HCT116 (cell line): ENCODE results near the gene C1orf21.

ENCODE experiments used
- CEBPB ChIP-seq: IDR thresholded peaks from 2 replicates; pipeline ENCODE4 v1.6.1; 2012; ENCODE audit warnings: low read depth
- CTCF ChIP-seq, 3 experiments: fragments of 200-600 bp in 1 of 3; sonication (generic) in 1 of 3; IDR thresholded peaks in 2 of 3; conservative IDR thresholded peaks in 1 of 3; 2 replicates each; pipeline ENCODE4 v1.5.1; 2012 to 2017; ENCODE audit warnings: low read depth in 2 of 3, low read length in 2 of 3, antibody characterized with exemption in 1 of 3, borderline replicate concordance in 1 of 3, control low read depth in 1 of 3, mild to moderate bottlenecking in 1 of 3, mixed read lengths in 1 of 3, mixed run types in 1 of 3, moderate library complexity in 1 of 3; ENCODE audit not compliant: insufficient read depth in 1 of 3
- EZH2 ChIP-seq: fragments of 200-600 bp; sonication (generic); IDR thresholded peaks from 2 replicates; pipeline ENCODE4 v1.6.1; 2017; ENCODE audit warnings: antibody characterized with exemption, mixed run types
- MAX ChIP-seq: IDR thresholded peaks from 2 replicates; pipeline ENCODE4 v1.6.1; 2012
- POLR2A ChIP-seq: IDR thresholded peaks from 2 replicates; pipeline ENCODE4 v1.7.0; 2011; ENCODE audit warnings: borderline replicate concordance; ENCODE audit not compliant: insufficient read depth, insufficient read length; ENCODE audit errors: extremely low read depth
- POLR2AphosphoS5 ChIP-seq: IDR thresholded peaks from 2 replicates; pipeline ENCODE4 v1.6.1; 2011; ENCODE audit warnings: mild to moderate bottlenecking, low read depth, low read length, moderate library complexity
- SIN3A ChIP-seq: IDR thresholded peaks from 2 replicates; pipeline ENCODE4 v1.6.1; 2012; ENCODE audit warnings: low read depth
- SP1 ChIP-seq: IDR thresholded peaks from 2 replicates; pipeline ENCODE4 v1.6.1; 2012; ENCODE audit warnings: low read depth
- YY1 ChIP-seq: IDR thresholded peaks from 2 replicates; pipeline ENCODE4 v1.6.1; 2011; ENCODE audit warnings: low read length, low read depth, moderate library complexity, mild to moderate bottlenecking; ENCODE audit not compliant: insufficient replicate concordance; ENCODE audit errors: extremely low read depth

GRCh38 chr1:184574588-184574987 is 187.8 kb downstream of the C1orf21 start:
- TF ChIP-seq CTCF (IDR thresholded peaks at IDR 0.05 in 2 of 3, conservative IDR thresholded peaks at IDR 0.05 in 1 of 3; ENCODE audit: borderline replicate concordance in 1 of 3, insufficient read depth in 1 of 3, low read depth in 2 of 3, low read length in 2 of 3) = no peak
- TF ChIP-seq CEBPB = no peak
- no peak for TF ChIP-seq POLR2A
- no peak for TF ChIP-seq POLR2AphosphoS5
- TF ChIP-seq YY1 = no peak
- no peak for TF ChIP-seq SP1
- no peak for TF ChIP-seq EZH2
- no peak for TF ChIP-seq SIN3A
- TF ChIP-seq MAX = no peak
